HUES6 (cell line): ENCODE measurements around the gene NUDT8.

Experiments
- H3K27ac ChIP-seq: 2 replicates; pipeline ENCODE4 v1.7.0; 2013; ENCODE audit warnings: low read depth, mild to moderate bottlenecking, low read length, inconsistent platforms
- H3K27me3 ChIP-seq: 2 replicates; pipeline ENCODE4 v1.6.1; 2013; ENCODE audit warnings: low read length; ENCODE audit not compliant: control insufficient read depth, insufficient read depth
- H3K36me3 ChIP-seq: 2 replicates; pipeline ENCODE4 v1.6.1; 2013; ENCODE audit warnings: low read length; ENCODE audit not compliant: control insufficient read depth, insufficient read depth
- H3K4me1 ChIP-seq: 2 replicates; pipeline ENCODE4 v1.6.1; 2013; ENCODE audit warnings: low read length; ENCODE audit not compliant: control insufficient read depth, insufficient read depth
- H3K4me3 ChIP-seq: 2 replicates; pipeline ENCODE4 v1.5.1; 2013; ENCODE audit warnings: low read depth, low read length
- H3K9ac ChIP-seq: one replicate; pipeline ENCODE4 v1.6.1; 2013; ENCODE audit warnings: mild to moderate bottlenecking, low read length
- H3K9me3 ChIP-seq: 2 replicates; pipeline ENCODE4 v1.6.1; 2013; ENCODE audit warnings: low read depth, low read length; ENCODE audit not compliant: control insufficient read depth, insufficient read depth

The NUDT8 gene

DNA sequence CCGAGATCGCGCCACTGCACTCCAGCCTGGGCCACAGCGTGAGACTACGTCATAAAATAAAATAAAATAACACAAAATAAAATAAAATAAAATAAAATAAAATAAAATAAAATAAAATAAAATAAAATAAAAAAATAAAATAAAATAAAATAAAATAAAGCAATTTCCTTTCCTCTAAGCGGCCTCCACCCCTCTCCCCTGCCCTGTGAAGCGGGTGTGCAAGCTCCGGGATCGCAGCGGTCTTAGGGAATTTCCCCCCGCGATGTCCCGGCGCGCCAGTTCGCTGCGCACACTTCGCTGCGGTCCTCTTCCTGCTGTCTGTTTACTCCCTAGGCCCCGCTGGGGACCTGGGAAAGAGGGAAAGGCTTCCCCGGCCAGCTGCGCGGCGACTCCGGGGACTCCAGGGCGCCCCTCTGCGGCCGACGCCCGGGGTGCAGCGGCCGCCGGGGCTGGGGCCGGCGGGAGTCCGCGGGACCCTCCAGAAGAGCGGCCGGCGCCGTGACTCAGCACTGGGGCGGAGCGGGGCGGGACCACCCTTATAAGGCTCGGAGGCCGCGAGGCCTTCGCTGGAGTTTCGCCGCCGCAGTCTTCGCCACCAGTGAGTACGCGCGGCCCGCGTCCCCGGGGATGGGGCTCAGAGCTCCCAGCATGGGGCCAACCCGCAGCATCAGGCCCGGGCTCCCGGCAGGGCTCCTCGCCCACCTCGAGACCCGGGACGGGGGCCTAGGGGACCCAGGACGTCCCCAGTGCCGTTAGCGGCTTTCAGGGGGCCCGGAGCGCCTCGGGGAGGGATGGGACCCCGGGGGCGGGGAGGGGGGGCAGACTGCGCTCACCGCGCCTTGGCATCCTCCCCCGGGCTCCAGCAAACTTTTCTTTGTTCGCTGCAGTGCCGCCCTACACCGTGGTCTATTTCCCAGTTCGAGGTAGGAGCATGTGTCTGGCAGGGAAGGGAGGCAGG lies 46.2 kb downstream of the NUDT8 start, which contains the start of gene GSTP1:
TSS of gene GSTP1 (plus strand) at position 566 of the 958 bp plus-strand sequence. CDS start at position 598, 32 bp downstream.
- H3K9ac ChIP-seq: peak within 1 kb of the TSS; percentile 96
- peak within 1 kb of the TSS; percentile 88 for H3K27ac ChIP-seq
- H3K27me3 ChIP-seq: no peaks in the 10 kb centered on the region
- H3K36me3 ChIP-seq: peaks cover 42% of the 10 kb centered on the region
- H3K4me1 ChIP-seq: peaks cover 40% of the 10 kb centered on the region
- no peaks in the 10 kb centered on the region for H3K9me3 ChIP-seq
- H3K4me3 ChIP-seq: peak within 1 kb of the TSS; percentile 68

DNA sequence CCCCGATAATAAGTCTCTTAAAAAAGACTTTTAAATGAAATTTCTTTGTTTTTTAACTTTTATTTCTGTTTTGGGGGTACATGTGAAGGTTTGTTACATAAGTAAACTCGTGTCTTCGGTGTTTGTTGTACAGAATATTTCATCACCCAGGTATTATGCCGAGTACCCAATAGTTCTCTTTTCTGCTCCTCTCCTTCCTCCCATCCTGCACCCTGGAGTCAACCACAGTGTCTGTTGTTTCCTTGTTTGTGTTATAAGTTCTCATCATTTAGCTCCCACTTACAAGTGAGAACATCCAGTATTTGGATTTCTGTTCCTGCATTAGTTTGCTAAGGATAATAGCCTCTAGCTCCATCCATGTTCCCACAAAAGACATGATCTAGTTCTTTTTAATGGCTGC lies 47.7 kb downstream of the NUDT8 start:
- H3K4me3 ChIP-seq: no peak overlapping the region; the same call in 1 of the 2 replicates
- H3K27ac ChIP-seq: no peak overlapping the region
- H3K36me3 ChIP-seq: peaks cover 29% of the 10 kb centered on the region
- H3K9ac ChIP-seq: no peak overlapping the region
- peaks cover 44% of the 10 kb centered on the region for H3K4me1 ChIP-seq
- H3K27me3 ChIP-seq: 0 out of 2 replicates have a peak, but pooled peaks cover 4% of the 10 kb centered on the region
- no peaks in the 10 kb centered on the region for H3K9me3 ChIP-seq

DNA sequence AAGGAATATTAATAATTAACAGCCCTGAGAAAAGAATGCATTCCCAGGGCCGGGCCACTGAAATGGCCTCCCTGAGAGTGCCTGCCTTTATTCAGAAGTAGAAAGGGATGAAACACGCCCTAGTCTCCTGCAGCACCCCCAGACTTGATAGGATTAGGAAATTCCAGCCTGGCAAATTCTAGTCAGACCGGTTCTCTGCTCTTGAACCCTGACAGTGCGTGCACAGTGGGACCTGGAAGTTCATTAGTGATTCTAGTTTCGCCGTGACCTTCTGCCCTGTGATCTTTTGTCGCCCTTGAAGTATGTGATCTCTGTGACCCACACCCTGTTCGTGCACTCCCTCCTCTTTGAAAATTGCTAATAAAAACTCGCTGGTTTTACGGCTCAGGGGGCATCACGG lies 48.3 kb downstream of the NUDT8 start:
- H3K27me3 ChIP-seq: 0 out of 2 replicates have a peak, but pooled peaks cover 4% of the 10 kb centered on the region
- peaks cover 23% of the 10 kb centered on the region for H3K36me3 ChIP-seq
- H3K9ac ChIP-seq: peak overlapping the region; percentile 28
- no peak overlapping the region for H3K27ac ChIP-seq
- no peaks in the 10 kb centered on the region for H3K9me3 ChIP-seq
- H3K4me1 ChIP-seq: peaks cover 46% of the 10 kb centered on the region
- peak overlapping the region; percentile 23; the same call in 1 of the 2 replicates for H3K4me3 ChIP-seq

DNA sequence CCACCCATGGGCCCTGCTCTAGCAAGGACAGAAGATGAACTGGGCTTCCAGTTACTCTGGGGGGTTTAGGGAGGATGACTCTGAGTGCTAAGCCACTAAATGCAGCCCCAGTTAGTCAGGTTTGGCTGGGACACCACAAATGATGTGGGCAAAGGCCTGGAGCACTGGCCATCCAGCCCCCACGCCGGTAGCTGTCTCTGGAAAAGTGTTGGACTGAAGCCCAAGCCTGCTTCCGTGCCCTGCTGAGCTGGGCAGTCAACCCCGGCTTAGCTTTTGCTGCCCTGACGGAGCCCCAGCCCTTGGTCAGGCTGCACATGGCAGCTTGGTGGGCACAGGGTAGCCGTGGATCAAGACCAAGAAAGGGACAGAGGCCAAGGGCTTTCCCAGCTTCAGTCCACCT lies 51.8 kb downstream of the NUDT8 start:
- peaks cover 32% of the 10 kb centered on the region for H3K4me1 ChIP-seq
- no peaks in the 10 kb centered on the region for H3K36me3 ChIP-seq
- no peak overlapping the region for H3K27ac ChIP-seq
- H3K27me3 ChIP-seq: peaks cover 4% of the 10 kb centered on the region; the same call in 1 of the 2 replicates
- H3K9ac ChIP-seq: no peak overlapping the region
- H3K4me3 ChIP-seq: no peak overlapping the region
- no peaks in the 10 kb centered on the region for H3K9me3 ChIP-seq
